GM12878 (cell line): ENCODE results near the gene FBN3. TPM values are rescaled to one million over a fixed set of nuclear protein-coding genes. Genes with fewer than 3 reads are reported as not detected.

Experiments
- ATAC-seq: fragments of 200-7000 bp; cut with Tn5 transposase; 3 replicates; pipeline ENCODE4 v1.9.1; 2020; ENCODE audit warnings: mild to moderate bottlenecking, moderate library complexity
- BruUV-seq: library from RNA; stranded (reverse); fragments of 400-500 nt; replicated peaks from 2 replicates; lab custom pipeline; 2021; lab: Mats Ljungman, UMichigan
- CTCF ChIA-PET: fragments of 300-600 bp; sonication (Branson Sonifier 250); formaldehyde crosslinking; extraction: SDS; loops from one replicate; lab custom pipeline; 2021; ENCODE audit warnings: inconsistent platforms; lab: Yijun Ruan, JAX
- POLR2A ChIA-PET: fragments of 350-600 bp; formaldehyde crosslinking; extraction: SDS; loops from one replicate; lab custom pipeline; 2021; ENCODE audit warnings: inconsistent platforms; lab: Charles Lee
- RAD21 ChIA-PET: fragments of 300-600 bp; sonication (Branson Sonifier 250); formaldehyde crosslinking; loops from one replicate; lab custom pipeline; 2023; ENCODE audit warnings: antibody characterized with exemption; ENCODE audit not compliant: unreplicated experiment; lab: Charles Lee
- SMC1A ChIA-PET: fragments of 300-600 bp; sonication (Branson Sonifier 250); formaldehyde crosslinking; loops from one replicate; lab custom pipeline; 2023; ENCODE audit not compliant: unreplicated experiment, uncharacterized antibody; lab: Charles Lee
- DNase-seq: peaks from one replicate; pipeline ENCODE4 v3.0.0-alpha.2; 2011; ENCODE audit warnings: low read depth, low spot score
- FAIRE-seq: peaks from 3 replicates; lab custom pipeline; 2011; peaks lifted over from hg19 to GRCh38; lab: Jason Lieb, UNC
- H2AFZ ChIP-seq: 2 replicates; pipeline ENCODE4 v1.6.0; 2011; ENCODE audit warnings: low read depth, low read length, control low read depth; ENCODE audit not compliant: control insufficient read depth
- H3K27ac ChIP-seq: 2 replicates; pipeline ENCODE4 v1.5.1; 2011; ENCODE audit warnings: control low read depth; ENCODE audit not compliant: control insufficient read depth, insufficient read depth
- H3K27me3 ChIP-seq, 2 experiments: replicated peaks in 1 of 2; 2 replicates each; pipeline versions ENCODE4 v1.6.0 to v1.6.1; 2011; ENCODE audit warnings: low read length in 1 of 2; ENCODE audit not compliant: control insufficient read depth in 2 of 2, insufficient read depth in 2 of 2
- H3K36me3 ChIP-seq, 2 experiments: 2 replicates each; pipeline ENCODE4 v1.5.1; 2011; ENCODE audit warnings: low read length in 1 of 2; ENCODE audit not compliant: control insufficient read depth in 2 of 2, insufficient read depth in 2 of 2
- H3K4me1 ChIP-seq: 2 replicates; pipeline ENCODE4 v1.6.1; 2011; ENCODE audit warnings: mild to moderate bottlenecking, low read length, moderate library complexity, mixed read lengths; ENCODE audit not compliant: control insufficient read depth, insufficient read depth
- H3K4me2 ChIP-seq: 2 replicates; pipeline ENCODE4 v1.6.0; 2011; ENCODE audit warnings: control low read depth; ENCODE audit not compliant: control insufficient read depth, insufficient read depth
- H3K4me3 ChIP-seq: fragments of 200-600 bp; sonication (generic); 2 replicates; pipeline ENCODE4 v1.5.1; 2016
- H3K79me2 ChIP-seq: 2 replicates; pipeline ENCODE4 v1.6.0; 2011; ENCODE audit warnings: low read length; ENCODE audit not compliant: control insufficient read depth, insufficient read depth
- H3K9ac ChIP-seq: 2 replicates; pipeline ENCODE4 v1.8.0; 2011; ENCODE audit warnings: low read length, control low read depth, mixed read lengths; ENCODE audit not compliant: control insufficient read depth, insufficient read depth
- H3K9me3 ChIP-seq: replicated peaks from 3 replicates; pipeline ENCODE4 v1.5.1; 2011; ENCODE audit warnings: mild to moderate bottlenecking, low read length; ENCODE audit not compliant: control insufficient read depth, insufficient read depth
- H4K20me1 ChIP-seq: 2 replicates; pipeline ENCODE4 v1.6.0; 2011; ENCODE audit not compliant: control insufficient read depth, insufficient read depth
- CHD4 ChIP-seq: fragments of 200-600 bp; sonication (generic); IDR thresholded peaks from 2 replicates; pipeline ENCODE4 v1.6.1; 2016; ENCODE audit warnings: mild to moderate bottlenecking
- EED ChIP-seq: sonication (generic); IDR thresholded peaks from 2 replicates; pipeline ENCODE4 v1.6.1; 2016; ENCODE audit warnings: antibody characterized with exemption, low read depth
- ETV6 ChIP-seq, 2 experiments: fragments of 450-650 bp in 1 of 2; IDR thresholded peaks in 1 of 2; conservative IDR thresholded peaks in 1 of 2; 2 replicates each; pipeline ENCODE4 v1.6.1; 2014; ENCODE audit warnings: antibody characterized with exemption in 1 of 2, borderline replicate concordance in 1 of 2, low read depth in 1 of 2, mild to moderate bottlenecking in 1 of 2, moderate library complexity in 1 of 2
- GABPA ChIP-seq: IDR thresholded peaks from 2 replicates; pipeline ENCODE4 v1.6.1; 2014; ENCODE audit warnings: antibody characterized with exemption, low read depth, mild to moderate bottlenecking, inconsistent platforms
- HCFC1 ChIP-seq: fragments of 150-350 bp; IDR thresholded peaks from 2 replicates; pipeline ENCODE4 v1.6.1; 2014; ENCODE audit warnings: low read length
- HDAC2 ChIP-seq: fragments of 200-600 bp; sonication (generic); IDR thresholded peaks from 2 replicates; pipeline ENCODE4 v1.6.1; 2017
- JUNB ChIP-seq: IDR thresholded peaks from 2 replicates; pipeline ENCODE4 v1.6.1; 2016; ENCODE audit warnings: antibody characterized with exemption, mild to moderate bottlenecking
- MEF2B ChIP-seq: fragments of 450-650 bp; IDR thresholded peaks from 2 replicates; pipeline ENCODE4 v1.6.1; 2018; ENCODE audit warnings: mild to moderate bottlenecking, moderate library complexity; ENCODE audit not compliant: partially characterized antibody, poor library complexity, severe bottlenecking
- MTA2 ChIP-seq: fragments of 450-650 bp; IDR thresholded peaks from 2 replicates; pipeline ENCODE4 v1.6.1; 2016; ENCODE audit warnings: low read depth, mild to moderate bottlenecking, moderate library complexity
- NR2C2 ChIP-seq: IDR thresholded peaks from 2 replicates; pipeline ENCODE4 v1.6.1; 2011; ENCODE audit warnings: borderline replicate concordance, low read depth; ENCODE audit not compliant: control insufficient read depth, insufficient read length
- RUNX3 ChIP-seq: IDR thresholded peaks from 2 replicates; pipeline ENCODE4 v1.6.1; 2012; ENCODE audit warnings: low read length, inconsistent platforms
- SMAD1 ChIP-seq: fragments of 450-650 bp; IDR thresholded peaks from 2 replicates; pipeline ENCODE4 v1.6.1; 2018; ENCODE audit warnings: mild to moderate bottlenecking, low read depth; ENCODE audit not compliant: partially characterized antibody
- SP1 ChIP-seq: IDR thresholded peaks from one replicate; pipeline ENCODE4 v1.6.1; 2011; ENCODE audit warnings: low read depth, low read length
- ZNF274 ChIP-seq: IDR thresholded peaks from one replicate; pipeline ENCODE4 v1.8.0; 2011; ENCODE audit not compliant: insufficient read length, insufficient read depth
- ZNF622 ChIP-seq: fragments of 450-650 bp; IDR thresholded peaks from 2 replicates; pipeline ENCODE4 v1.6.1; 2017; ENCODE audit warnings: mild to moderate bottlenecking, inconsistent platforms
- WGBS: methylation state at CpG from one replicate; pipeline ENCODE4 v1.1.6; 2016; ENCODE audit warnings: low lambda C conversion rate; ENCODE audit not compliant: insufficient replicate concordance, insufficient coverage; ENCODE audit errors: missing lambda C conversion rate; 5-methylcytosine and 5-hydroxymethylcytosine counted together
- in situ Hi-C: fragments of 300-500 bp; cut with MboI; formaldehyde crosslinking; loops from 9 replicates; pipeline ENCODE4 v1.14.3; 2018; ENCODE audit warnings: mixed read lengths
- intact Hi-C: fragments of 100-400 bp; cut with micrococcal nuclease; formaldehyde crosslinking; loops from one replicate; pipeline ENCODE4 v1.14.2; 2022; ENCODE audit not compliant: unreplicated experiment
- polyA plus RNA-seq, 11 experiments: library from polyadenylated mRNA; depleted of rRNA in 4 of 11; unstranded in 6 of 11; stranded (reverse) in 5 of 11; fragments of >200 nt; fragmentation: Nextera tagmentation in 4 of 11; fragmentation: Illumina TruSeq in 1 of 11; extraction: Ambion mirVana in 4 of 11; extraction: Trizol in 1 of 11; gene quantifications; 1 replicate in 1 of 11; 2 replicates in 10 of 11; pipeline versions ENCODE4 v1.2.1 to v1.2.3, GENCODE V29; 2011 to 2016; ENCODE audit warnings: inconsistent platforms in 2 of 11, missing spikeins in 2 of 11, low read depth in 1 of 11
- total RNA-seq, 4 experiments: library from RNA; depleted of rRNA in 3 of 4; stranded (reverse); fragments of >200 nt in 3 of 4; fragmentation: Illumina TruSeq in 1 of 4; extraction: Trizol in 1 of 4; gene quantifications; 2 replicates each; pipeline versions ENCODE4 v1.2.1 to v1.2.3, GENCODE V29; 2013 to 2021
- TF ChIP-seq, protein P1 (sequence below): IDR thresholded peaks from 2 replicates; pipeline ENCODE4 v1.6.1; 2011; ENCODE audit warnings: low read depth, mild to moderate bottlenecking, low read length, moderate library complexity, borderline replicate concordance; ENCODE audit errors: extremely low read depth
- TF ChIP-seq, protein P2 (sequence below): fragments of 450-650 bp; formaldehyde crosslinking; IDR thresholded peaks from 2 replicates; pipeline ENCODE4 v1.4.0; 2022; ENCODE audit warnings: mild to moderate bottlenecking, moderate library complexity
- TF ChIP-seq, protein P3 (sequence below): IDR thresholded peaks from 2 replicates; pipeline ENCODE4 v1.6.1; 2011; ENCODE audit warnings: borderline replicate concordance, low read depth, mild to moderate bottlenecking, moderate library complexity, mixed read lengths, low read length; ENCODE audit not compliant: insufficient read depth; ENCODE audit errors: extremely low read length

Gene FBN3
- total and polyA plus RNA-seq, 10 of the 15 experiments (the other 5 are each of a cell fraction or from before 2014, with no cell fraction given) = 0.05 TPM; not detected in 9

DNA sequence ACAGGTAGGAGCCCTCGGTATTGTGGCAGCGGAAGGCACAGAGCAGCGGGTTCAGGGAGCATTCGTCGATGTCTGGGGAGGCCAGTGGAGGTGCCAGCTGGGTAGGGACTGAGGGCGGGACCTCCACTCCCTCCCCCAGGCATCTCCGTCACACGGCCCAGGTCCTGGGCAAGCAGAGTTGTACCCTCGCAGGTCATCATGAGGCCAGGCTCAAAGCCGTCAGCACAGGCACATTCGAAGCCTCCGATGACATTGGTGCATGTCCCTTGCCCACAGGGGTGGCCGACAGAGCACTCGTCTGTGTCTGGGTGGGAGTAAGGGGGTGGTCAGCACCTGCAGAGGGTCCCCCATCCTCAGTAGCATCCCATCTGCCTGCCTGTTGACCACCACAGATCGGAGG is 61.5 kb downstream of the FBN3 start:
- no peak for TF ChIP-seq ZNF274
- TF ChIP-seq GABPA = no peak
- no peak for TF ChIP-seq HDAC2
- TF ChIP-seq HCFC1 = no peak
- no peak for TF ChIP-seq MEF2B
- no peak for TF ChIP-seq EED
- no peak for TF ChIP-seq SP1
- TF ChIP-seq ETV6 (conservative IDR thresholded peaks at IDR 0.05 in 1 of 2, IDR thresholded peaks at IDR 0.05 in 1 of 2; ENCODE audit: borderline replicate concordance in 1 of 2, low read depth in 1 of 2) = no peak
- TF ChIP-seq MTA2 = no peak
- no peak for TF ChIP-seq NR2C2
- TF ChIP-seq, protein P1, sequence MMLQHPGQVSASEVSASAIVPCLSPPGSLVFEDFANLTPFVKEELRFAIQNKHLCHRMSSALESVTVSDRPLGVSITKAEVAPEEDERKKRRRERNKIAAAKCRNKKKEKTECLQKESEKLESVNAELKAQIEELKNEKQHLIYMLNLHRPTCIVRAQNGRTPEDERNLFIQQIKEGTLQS = no peak
- TF ChIP-seq, protein P2, sequence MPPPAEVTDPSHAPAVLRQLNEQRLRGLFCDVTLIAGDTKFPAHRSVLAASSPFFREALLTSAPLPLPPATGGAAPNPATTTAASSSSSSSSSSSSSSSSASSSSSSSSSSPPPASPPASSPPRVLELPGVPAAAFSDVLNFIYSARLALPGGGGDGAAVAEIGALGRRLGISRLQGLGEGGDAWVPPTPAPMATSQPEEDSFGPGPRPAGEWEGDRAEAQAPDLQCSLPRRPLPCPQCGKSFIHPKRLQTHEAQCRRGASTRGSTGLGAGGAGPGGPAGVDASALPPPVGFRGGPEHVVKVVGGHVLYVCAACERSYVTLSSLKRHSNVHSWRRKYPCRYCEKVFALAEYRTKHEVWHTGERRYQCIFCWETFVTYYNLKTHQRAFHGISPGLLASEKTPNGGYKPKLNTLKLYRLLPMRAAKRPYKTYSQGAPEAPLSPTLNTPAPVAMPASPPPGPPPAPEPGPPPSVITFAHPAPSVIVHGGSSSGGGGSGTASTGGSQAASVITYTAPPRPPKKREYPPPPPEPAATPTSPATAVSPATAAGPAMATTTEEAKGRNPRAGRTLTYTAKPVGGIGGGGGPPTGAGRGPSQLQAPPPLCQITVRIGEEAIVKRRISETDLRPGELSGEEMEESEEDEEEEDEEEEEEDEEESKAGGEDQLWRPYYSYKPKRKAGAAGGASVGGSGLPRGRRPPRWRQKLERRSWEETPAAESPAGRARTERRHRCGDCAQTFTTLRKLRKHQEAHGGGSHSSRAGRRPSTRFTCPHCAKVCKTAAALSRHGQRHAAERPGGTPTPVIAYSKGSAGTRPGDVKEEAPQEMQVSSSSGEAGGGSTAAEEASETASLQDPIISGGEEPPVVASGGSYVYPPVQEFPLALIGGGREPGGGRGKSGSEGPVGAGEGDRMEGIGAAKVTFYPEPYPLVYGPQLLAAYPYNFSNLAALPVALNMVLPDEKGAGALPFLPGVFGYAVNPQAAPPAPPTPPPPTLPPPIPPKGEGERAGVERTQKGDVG (CRISPR knock-in tag) = no peak
- no peak for TF ChIP-seq ZNF622
- no peak for TF ChIP-seq SMAD1
- TF ChIP-seq JUNB = no peak
- TF ChIP-seq, protein P3, sequence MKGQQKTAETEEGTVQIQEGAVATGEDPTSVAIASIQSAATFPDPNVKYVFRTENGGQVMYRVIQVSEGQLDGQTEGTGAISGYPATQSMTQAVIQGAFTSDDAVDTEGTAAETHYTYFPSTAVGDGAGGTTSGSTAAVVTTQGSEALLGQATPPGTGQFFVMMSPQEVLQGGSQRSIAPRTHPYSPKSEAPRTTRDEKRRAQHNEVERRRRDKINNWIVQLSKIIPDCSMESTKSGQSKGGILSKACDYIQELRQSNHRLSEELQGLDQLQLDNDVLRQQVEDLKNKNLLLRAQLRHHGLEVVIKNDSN = no peak
- TF ChIP-seq CHD4 = no peak
- no peak for TF ChIP-seq RUNX3
- RAD21 ChIA-PET = no interaction called here

More for the DNA sequence above, 61.5 kb downstream of the FBN3 start:
- Histone ChIP-seq H3K9me3 (no peaks in the 10 kb centered on the region; the same call in 1 of the 3 replicates), H3K27me3 (no peaks in the 10 kb centered on the region), H3K4me1 (no peaks in the 10 kb centered on the region), H4K20me1 (no peaks in the 10 kb centered on the region), H3K4me3 (no peak overlapping the region), H3K9ac (no peak overlapping the region), H2AFZ (no peak overlapping the region), H3K27ac (no peak overlapping the region), H3K4me2 (no peak overlapping the region), H3K79me2 (no peaks in the 10 kb centered on the region), H3K36me3 (no peaks in the 10 kb centered on the region)
- ChIA-PET CTCF (interaction anchor here (0.7 kb wide), 1 partner anchor 144 kb away, joined by 4 read pairs; the partner anchor contains the start of gene TIMM44), SMC1A (no interaction called here), POLR2A (no interaction called here)
- FAIRE-seq (no peak), DNase-seq (no peak), ATAC-seq (no peak)
- intact Hi-C loops (no loop called here), in situ Hi-C loops (no loop called here)
- WGBS = 69% methylated on average over 15 of the region's 15 CpGs
- BruUV-seq = no TSS peak
